ENCODE data around the gene PLA2G15.

PLA2G15 gene

GRCh38 chr16:68228652-68229051 is 16.5 kb upstream of the PLA2G15 start:
- Histone ChIP-seq H3K9ac (ENCODE audit: insufficient read length, low read depth) (no peak overlapping the region), H3K36me3 (ENCODE audit: insufficient read depth, insufficient read length, low read length) (peaks cover 56% of the 10 kb centered on the region), H3K27me3 (ENCODE audit: insufficient read depth, insufficient read length) (no peaks in the 10 kb centered on the region), H3K4me1 (ENCODE audit: insufficient read depth, insufficient read length) (no peaks in the 10 kb centered on the region), H3K9me3 (ENCODE audit: insufficient read depth, low read length) (no peaks in the 10 kb centered on the region), H3K4me3 (ENCODE audit: insufficient read length, low read depth) (no peak overlapping the region)
- no peak for DNase-seq (ENCODE audit: low read depth, low spot score)
- no peak for TF ChIP-seq ZNF274 (IDR thresholded peaks at IDR 0.05; ENCODE audit: low read depth, low read length)
- no peak for TF ChIP-seq YY1 (IDR thresholded peaks at IDR 0.05; ENCODE audit: insufficient read depth, insufficient read length)
- no peak for TF ChIP-seq SUZ12 (IDR thresholded peaks at IDR 0.05; ENCODE audit: extremely low read depth, insufficient read depth, insufficient read length)

GRCh38 chr16:68229431-68230175 is 15.6 kb upstream of the PLA2G15 start:
- H3K27me3 ChIP-seq (ENCODE audit: insufficient read depth, insufficient read length): peaks cover 8% of the 10 kb centered on the region
- no peaks in the 10 kb centered on the region for H3K9me3 ChIP-seq (ENCODE audit: insufficient read depth, low read length)
- peaks cover 4% of the 10 kb centered on the region for H3K4me1 ChIP-seq (ENCODE audit: insufficient read depth, insufficient read length)
- no peak for TF ChIP-seq YY1 (IDR thresholded peaks at IDR 0.05; ENCODE audit: insufficient read depth, insufficient read length)
- no peak for TF ChIP-seq ZNF274 (IDR thresholded peaks at IDR 0.05; ENCODE audit: low read depth, low read length)
- TF ChIP-seq SUZ12 (IDR thresholded peaks at IDR 0.05; ENCODE audit: extremely low read depth, insufficient read depth, insufficient read length): no peak
- no peak for DNase-seq (ENCODE audit: low read depth, low spot score)
- H3K36me3 ChIP-seq (ENCODE audit: insufficient read depth, insufficient read length, low read length): peaks cover 56% of the 10 kb centered on the region
- no peak overlapping the region for H3K9ac ChIP-seq (ENCODE audit: insufficient read length, low read depth)
- H3K4me3 ChIP-seq (ENCODE audit: insufficient read length, low read depth): no peak overlapping the region

GRCh38 chr16:68230176-68230571 is 15.0 kb upstream of the PLA2G15 start:
- DNase-seq (ENCODE audit: low read depth, low spot score): no peak
- H3K9me3 ChIP-seq (ENCODE audit: insufficient read depth, low read length): no peaks in the 10 kb centered on the region
- TF ChIP-seq SUZ12 (IDR thresholded peaks at IDR 0.05; ENCODE audit: extremely low read depth, insufficient read depth, insufficient read length) (no peak), YY1 (IDR thresholded peaks at IDR 0.05; ENCODE audit: insufficient read depth, insufficient read length) (no peak), ZNF274 (IDR thresholded peaks at IDR 0.05; ENCODE audit: low read depth, low read length) (no peak)
- H3K36me3 ChIP-seq (ENCODE audit: insufficient read depth, insufficient read length, low read length): peaks cover 56% of the 10 kb centered on the region
- H3K4me3 ChIP-seq (ENCODE audit: insufficient read length, low read depth): no peak overlapping the region
- peaks cover 7% of the 10 kb centered on the region for H3K4me1 ChIP-seq (ENCODE audit: insufficient read depth, insufficient read length)
- H3K9ac ChIP-seq (ENCODE audit: insufficient read length, low read depth): no peak overlapping the region
- peaks cover 14% of the 10 kb centered on the region for H3K27me3 ChIP-seq (ENCODE audit: insufficient read depth, insufficient read length)

- Histone ChIP-seq H3K27me3 (ENCODE audit: insufficient read depth, insufficient read length) (peaks cover 20% of the 10 kb centered on the region), H3K4me3 (ENCODE audit: insufficient read length, low read depth) (no peak overlapping the region), H3K9me3 (ENCODE audit: insufficient read depth, low read length) (no peaks in the 10 kb centered on the region), H3K4me1 (ENCODE audit: insufficient read depth, insufficient read length) (peaks cover 8% of the 10 kb centered on the region), H3K9ac (ENCODE audit: insufficient read length, low read depth) (no peak overlapping the region), H3K36me3 (ENCODE audit: insufficient read depth, insufficient read length, low read length) (peaks cover 56% of the 10 kb centered on the region)
- TF ChIP-seq ZNF274 (IDR thresholded peaks at IDR 0.05; ENCODE audit: low read depth, low read length) (no peak), YY1 (IDR thresholded peaks at IDR 0.05; ENCODE audit: insufficient read depth, insufficient read length) (no peak), SUZ12 (IDR thresholded peaks at IDR 0.05; ENCODE audit: extremely low read depth, insufficient read depth, insufficient read length) (no peak)
- DNase-seq (ENCODE audit: low read depth, low spot score): no peak
These were observed 14.2 kb upstream of the PLA2G15 start for GRCh38 chr16:68230956-68231355.

GRCh38 chr16:68231384-68232136 is 13.6 kb upstream of the PLA2G15 start:
- Histone ChIP-seq H3K9me3 (ENCODE audit: insufficient read depth, low read length) (no peaks in the 10 kb centered on the region), H3K36me3 (ENCODE audit: insufficient read depth, insufficient read length, low read length) (peaks cover 51% of the 10 kb centered on the region), H3K9ac (ENCODE audit: insufficient read length, low read depth) (no peak overlapping the region), H3K4me3 (ENCODE audit: insufficient read length, low read depth) (no peak overlapping the region), H3K27me3 (ENCODE audit: insufficient read depth, insufficient read length) (peaks cover 24% of the 10 kb centered on the region), H3K4me1 (ENCODE audit: insufficient read depth, insufficient read length) (peaks cover 8% of the 10 kb centered on the region)
- TF ChIP-seq ZNF274 (IDR thresholded peaks at IDR 0.05; ENCODE audit: low read depth, low read length): no peak
- DNase-seq (ENCODE audit: low read depth, low spot score): no peak

GRCh38 chr16:68232335-68232734 is 12.8 kb upstream of the PLA2G15 start:
- DNase-seq (ENCODE audit: low read depth, low spot score): no peak
- peaks cover 26% of the 10 kb centered on the region for H3K27me3 ChIP-seq (ENCODE audit: insufficient read depth, insufficient read length)
- TF ChIP-seq YY1 (IDR thresholded peaks at IDR 0.05; ENCODE audit: insufficient read depth, insufficient read length): no peak
- TF ChIP-seq ZNF274 (IDR thresholded peaks at IDR 0.05; ENCODE audit: low read depth, low read length): no peak
- no peak for TF ChIP-seq SUZ12 (IDR thresholded peaks at IDR 0.05; ENCODE audit: extremely low read depth, insufficient read depth, insufficient read length)
- H3K9ac ChIP-seq (ENCODE audit: insufficient read length, low read depth): no peak overlapping the region
- H3K9me3 ChIP-seq (ENCODE audit: insufficient read depth, low read length): no peaks in the 10 kb centered on the region
- H3K36me3 ChIP-seq (ENCODE audit: insufficient read depth, insufficient read length, low read length): peaks cover 45% of the 10 kb centered on the region
- peaks cover 8% of the 10 kb centered on the region for H3K4me1 ChIP-seq (ENCODE audit: insufficient read depth, insufficient read length)
- H3K4me3 ChIP-seq (ENCODE audit: insufficient read length, low read depth): no peak overlapping the region

- Histone ChIP-seq H3K9me3 (ENCODE audit: insufficient read depth, low read length) (no peaks in the 10 kb centered on the region), H3K4me3 (ENCODE audit: insufficient read length, low read depth) (no peak overlapping the region), H3K4me1 (ENCODE audit: insufficient read depth, insufficient read length) (peaks cover 8% of the 10 kb centered on the region), H3K27me3 (ENCODE audit: insufficient read depth, insufficient read length) (peaks cover 26% of the 10 kb centered on the region), H3K36me3 (ENCODE audit: insufficient read depth, insufficient read length, low read length) (peaks cover 38% of the 10 kb centered on the region), H3K9ac (ENCODE audit: insufficient read length, low read depth) (no peak overlapping the region)
- DNase-seq (ENCODE audit: low read depth, low spot score): no peak
- TF ChIP-seq SUZ12 (IDR thresholded peaks at IDR 0.05; ENCODE audit: extremely low read depth, insufficient read depth, insufficient read length) (no peak), YY1 (IDR thresholded peaks at IDR 0.05; ENCODE audit: insufficient read depth, insufficient read length) (no peak), ZNF274 (IDR thresholded peaks at IDR 0.05; ENCODE audit: low read depth, low read length) (no peak)
These were observed 11.9 kb upstream of the PLA2G15 start for GRCh38 chr16:68233085-68233834.

All from NT2/D1 (cell line).